Parathyroid adenoma (tissue), 2 donors: ENCODE results near the gene FBXW12.

Experiments used
- H2AFZ ChIP-seq: fragments of 300-600 bp; sonication (generic); one replicate; pipeline ENCODE4 v1.7.0; 2017; ENCODE audit warnings: antibody characterized with exemption, mild to moderate bottlenecking
- H3K27ac ChIP-seq: fragments of 300-600 bp; sonication (generic); one replicate; pipeline ENCODE4 v1.7.0; 2017
- H3K27me3 ChIP-seq: fragments of 300-600 bp; sonication (generic); one replicate; pipeline ENCODE4 v1.7.0; 2017; ENCODE audit warnings: low read length; ENCODE audit not compliant: control insufficient read depth, insufficient read depth
- H3K36me3 ChIP-seq: fragments of 300-600 bp; sonication (generic); one replicate; pipeline ENCODE4 v1.7.0; 2017; ENCODE audit warnings: low read length; ENCODE audit not compliant: control insufficient read depth, insufficient read depth
- H3K4me1 ChIP-seq: fragments of 300-600 bp; sonication (generic); one replicate; pipeline ENCODE4 v1.7.0; 2017; ENCODE audit warnings: control low read depth
- H3K4me2 ChIP-seq: fragments of 300-600 bp; sonication (generic); one replicate; pipeline ENCODE4 v1.7.0; 2017; ENCODE audit warnings: low read length
- H3K4me3 ChIP-seq: fragments of 300-600 bp; sonication (generic); one replicate; pipeline ENCODE4 v1.7.0; 2017; ENCODE audit warnings: low read depth, low read length
- H3K79me2 ChIP-seq: fragments of 300-600 bp; sonication (generic); one replicate; pipeline ENCODE4 v1.7.0; 2017; ENCODE audit warnings: control low read depth
- H3K9ac ChIP-seq: fragments of 300-600 bp; sonication (generic); one replicate; pipeline ENCODE4 v1.7.0; 2017; ENCODE audit warnings: mild to moderate bottlenecking
- H3K9me3 ChIP-seq: fragments of 300-600 bp; sonication (generic); one replicate; pipeline ENCODE4 v1.7.0; 2017; ENCODE audit warnings: low read length; ENCODE audit not compliant: control insufficient read depth
- TF ChIP-seq, protein P1 (sequence below): fragments of 300-600 bp; sonication (generic); IDR thresholded peaks from one replicate; pipeline ENCODE4 v1.7.0; 2017; ENCODE audit warnings: antibody characterized with exemption, mild to moderate bottlenecking
- donor health status: primary hyperparathyroidism.

FBXW12 gene

GRCh38 chr3:48428572-48429316 lies 56.7 kb downstream of the FBXW12 start:
- H3K9ac ChIP-seq = no peak overlapping the region
- H3K79me2 ChIP-seq = no peaks in the 10 kb centered on the region
- peaks cover 40% of the 10 kb centered on the region for H3K4me1 ChIP-seq
- H3K27ac ChIP-seq = no peak overlapping the region
- H3K36me3 ChIP-seq = no peaks in the 10 kb centered on the region
- TF ChIP-seq, protein P1, sequence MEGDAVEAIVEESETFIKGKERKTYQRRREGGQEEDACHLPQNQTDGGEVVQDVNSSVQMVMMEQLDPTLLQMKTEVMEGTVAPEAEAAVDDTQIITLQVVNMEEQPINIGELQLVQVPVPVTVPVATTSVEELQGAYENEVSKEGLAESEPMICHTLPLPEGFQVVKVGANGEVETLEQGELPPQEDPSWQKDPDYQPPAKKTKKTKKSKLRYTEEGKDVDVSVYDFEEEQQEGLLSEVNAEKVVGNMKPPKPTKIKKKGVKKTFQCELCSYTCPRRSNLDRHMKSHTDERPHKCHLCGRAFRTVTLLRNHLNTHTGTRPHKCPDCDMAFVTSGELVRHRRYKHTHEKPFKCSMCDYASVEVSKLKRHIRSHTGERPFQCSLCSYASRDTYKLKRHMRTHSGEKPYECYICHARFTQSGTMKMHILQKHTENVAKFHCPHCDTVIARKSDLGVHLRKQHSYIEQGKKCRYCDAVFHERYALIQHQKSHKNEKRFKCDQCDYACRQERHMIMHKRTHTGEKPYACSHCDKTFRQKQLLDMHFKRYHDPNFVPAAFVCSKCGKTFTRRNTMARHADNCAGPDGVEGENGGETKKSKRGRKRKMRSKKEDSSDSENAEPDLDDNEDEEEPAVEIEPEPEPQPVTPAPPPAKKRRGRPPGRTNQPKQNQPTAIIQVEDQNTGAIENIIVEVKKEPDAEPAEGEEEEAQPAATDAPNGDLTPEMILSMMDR = no peak
- H3K27me3 ChIP-seq = no peaks in the 10 kb centered on the region
- peak overlapping the region; percentile 75 for H2AFZ ChIP-seq
- peak overlapping the region; percentile 79 for H3K4me2 ChIP-seq
- peak overlapping the region; percentile 65 for H3K4me3 ChIP-seq
- no peaks in the 10 kb centered on the region for H3K9me3 ChIP-seq

GRCh38 chr3:48429317-48429959 lies 57.4 kb downstream of the FBXW12 start:
- Histone ChIP-seq H3K27me3 (no peaks in the 10 kb centered on the region), H3K4me1 (peaks cover 40% of the 10 kb centered on the region), H2AFZ (peak overlapping the region; percentile 94), H3K36me3 (no peaks in the 10 kb centered on the region), H3K9me3 (no peaks in the 10 kb centered on the region), H3K79me2 (peaks cover 2% of the 10 kb centered on the region), H3K4me3 (peak overlapping the region; percentile 65), H3K9ac (peak overlapping the region; percentile 51), H3K27ac (peak overlapping the region; percentile 37), H3K4me2 (peak overlapping the region; percentile 79)
- TF ChIP-seq, protein P1 = no peak

DNA sequence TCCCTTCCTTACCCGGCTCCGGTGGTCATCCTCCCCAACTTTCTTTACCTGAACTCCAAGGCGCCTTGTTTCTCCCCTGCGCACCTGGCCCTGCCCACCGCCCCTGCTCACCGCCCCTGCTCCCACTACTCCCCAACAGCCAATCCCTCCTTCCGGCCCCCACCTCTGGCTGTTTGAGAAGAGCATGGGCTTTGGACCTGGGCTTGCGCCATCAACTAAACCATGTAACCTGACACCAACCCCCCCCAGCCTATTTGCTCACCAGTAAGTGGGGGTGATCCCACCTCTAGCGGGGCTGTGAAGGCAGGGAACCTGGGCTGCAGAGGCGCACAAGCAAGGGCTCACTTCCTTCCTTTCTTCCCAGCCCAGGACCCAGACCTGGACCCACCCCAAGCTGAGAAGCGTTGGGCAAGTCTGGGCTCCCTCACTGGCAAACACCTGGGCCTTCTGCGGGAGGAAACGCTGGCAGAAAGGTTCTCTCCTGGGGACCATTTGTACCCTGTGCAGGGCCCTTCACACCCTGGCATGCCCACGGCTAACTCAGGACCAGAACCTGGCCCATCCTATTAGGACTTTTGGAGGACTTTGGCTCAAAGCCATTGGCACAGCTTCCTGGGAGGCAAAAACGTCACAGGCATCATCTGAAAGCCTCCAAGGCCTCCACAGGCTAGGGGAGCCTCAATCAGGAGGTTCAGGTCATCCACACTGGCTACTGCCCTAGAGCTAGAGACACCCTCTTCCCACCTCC lies 58.1 kb downstream of the FBXW12 start, which contains the start of gene PLXNB1:
Gene PLXNB1 (minus strand): TSS at position 127 of the 748 bp plus-strand sequence. CDS start 5,475 bp downstream, outside the sequence.
- peak within 1 kb of the TSS; percentile 65 for H3K4me3 ChIP-seq
- TF ChIP-seq, protein P1 = no peak
- H3K4me2 ChIP-seq = peak within 1 kb of the TSS; percentile 79
- H3K27me3 ChIP-seq = no peaks in the 10 kb centered on the region
- no peaks in the 10 kb centered on the region for H3K36me3 ChIP-seq
- peak within 1 kb of the TSS; percentile 37 for H3K27ac ChIP-seq
- peak within 1 kb of the TSS; percentile 94 for H2AFZ ChIP-seq
- H3K9me3 ChIP-seq = no peaks in the 10 kb centered on the region
- peak within 1 kb of the TSS; percentile 51 for H3K9ac ChIP-seq
- H3K79me2 ChIP-seq = peaks cover 3% of the 10 kb centered on the region
- H3K4me1 ChIP-seq = peaks cover 40% of the 10 kb centered on the region

GRCh38 chr3:48430708-48431101 lies 58.7 kb downstream of the FBXW12 start:
- Histone ChIP-seq H3K4me1 (peaks cover 39% of the 10 kb centered on the region), H3K27me3 (no peaks in the 10 kb centered on the region), H2AFZ (peak overlapping the region; percentile 94), H3K4me2 (no peak overlapping the region), H3K36me3 (no peaks in the 10 kb centered on the region), H3K9ac (no peak overlapping the region), H3K27ac (no peak overlapping the region), H3K4me3 (no peak overlapping the region), H3K9me3 (no peaks in the 10 kb centered on the region), H3K79me2 (peaks cover 8% of the 10 kb centered on the region)
- TF ChIP-seq, protein P1 = no peak
